Mesendoderm (in vitro differentiated cells): Measurements from ENCODE around the gene FRYL.
A peak's percentile ranks its signal among the peaks of the same experiment; 100 is the strongest.

ENCODE experiments used
- DNase-seq: peaks from one replicate; pipeline ENCODE4 v3.0.0; 2013
- H2AK5ac ChIP-seq: 2 replicates; pipeline ENCODE4 v1.6.1; 2013; ENCODE audit warnings: low read length, inconsistent platforms
- H2BK120ac ChIP-seq: 2 replicates; pipeline ENCODE4 v1.6.1; 2013; ENCODE audit warnings: low read depth, mild to moderate bottlenecking, low read length, moderate library complexity, mixed read lengths
- H2BK15ac ChIP-seq: replicated peaks from 2 replicates; pipeline ENCODE4 v1.6.1; 2013; ENCODE audit warnings: low read depth, mild to moderate bottlenecking, moderate library complexity
- H2BK5ac ChIP-seq: 2 replicates; pipeline ENCODE4 v1.6.1; 2013; ENCODE audit warnings: low read length, inconsistent platforms
- H3K18ac ChIP-seq: 2 replicates; pipeline ENCODE4 v1.6.1; 2013; ENCODE audit warnings: mild to moderate bottlenecking, low read length, mixed read lengths
- H3K23ac ChIP-seq: one replicate; pipeline ENCODE4 v1.6.1; 2013; ENCODE audit warnings: low read length
- H3K27ac ChIP-seq: 2 replicates; pipeline ENCODE4 v1.5.1; 2013; ENCODE audit warnings: low read depth, mild to moderate bottlenecking, inconsistent platforms, low read length, moderate library complexity
- H3K27me3 ChIP-seq: 2 replicates; pipeline ENCODE4 v1.6.1; 2013; ENCODE audit warnings: low read length, control low read depth, mild to moderate bottlenecking, inconsistent platforms; ENCODE audit not compliant: insufficient read depth, poor library complexity
- H3K36me3 ChIP-seq: 2 replicates; pipeline ENCODE4 v1.6.1; 2013; ENCODE audit warnings: low read length, inconsistent platforms; ENCODE audit not compliant: control insufficient read depth, insufficient read depth
- H3K4ac ChIP-seq: one replicate; pipeline ENCODE4 v1.6.1; 2013; ENCODE audit warnings: low read depth, mild to moderate bottlenecking, low read length, moderate library complexity
- H3K4me1 ChIP-seq: 2 replicates; pipeline ENCODE4 v1.6.1; 2013; ENCODE audit warnings: low read depth, low read length, inconsistent platforms; ENCODE audit not compliant: control insufficient read depth
- H3K4me2 ChIP-seq: 2 replicates; pipeline ENCODE4 v1.6.1; 2013; ENCODE audit warnings: low read length
- H3K4me3 ChIP-seq: 2 replicates; pipeline ENCODE4 v1.5.1; 2013; ENCODE audit warnings: mild to moderate bottlenecking, low read length
- H3K56ac ChIP-seq: one replicate; pipeline ENCODE4 v1.6.1; 2013; ENCODE audit warnings: low read length
- H3K79me1 ChIP-seq: 2 replicates; pipeline ENCODE4 v1.6.1; 2013; ENCODE audit warnings: low read length, inconsistent platforms
- H3K79me2 ChIP-seq: 2 replicates; pipeline ENCODE4 v1.6.1; 2013; ENCODE audit warnings: mild to moderate bottlenecking, low read length; ENCODE audit not compliant: control insufficient read depth, insufficient read depth
- H3K9ac ChIP-seq: 2 replicates; pipeline ENCODE4 v1.6.1; 2013; ENCODE audit warnings: low read length, inconsistent platforms
- H4K5ac ChIP-seq: one replicate; pipeline ENCODE4 v1.6.1; 2013; ENCODE audit warnings: low read length
- H4K8ac ChIP-seq: one replicate; pipeline ENCODE4 v1.6.1; 2013; ENCODE audit warnings: low read depth, mild to moderate bottlenecking, control low read depth, low read length, moderate library complexity
- WGBS: extraction: QIAGEN DNeasy Blood & Tissue Kit; methylation state at CpG from one replicate; pipeline ENCODE4 v1.1.7; 2013; ENCODE audit warnings: low lambda C conversion rate, missing lambda C conversion rate; ENCODE audit not compliant: insufficient coverage; ENCODE audit errors: extremely low coverage; 5-methylcytosine and 5-hydroxymethylcytosine counted together

The FRYL gene

GRCh38 chr4:48557478-48557877 is 222.6 kb downstream of the FRYL start:
- H3K4ac ChIP-seq: no peak overlapping the region
- no peak overlapping the region for H3K27ac ChIP-seq
- H2BK120ac ChIP-seq: no peak overlapping the region
- H3K23ac ChIP-seq: no peak overlapping the region
- H4K5ac ChIP-seq: no peak overlapping the region
- no peaks in the 10 kb centered on the region for H3K4me1 ChIP-seq
- H4K8ac ChIP-seq: no peak overlapping the region
- H2BK15ac ChIP-seq: no peak overlapping the region
- no peak overlapping the region for H3K56ac ChIP-seq
- no peaks in the 10 kb centered on the region for H3K79me2 ChIP-seq
- H3K27me3 ChIP-seq: no peaks in the 10 kb centered on the region
- H3K18ac ChIP-seq: no peak overlapping the region
- 100% methylated on average over 1 of the region's 8 CpGs for WGBS
- no peak overlapping the region for H2BK5ac ChIP-seq
- DNase-seq: peak; percentile 65
- no peak overlapping the region for H3K9ac ChIP-seq
- H3K4me3 ChIP-seq: no peak overlapping the region
- H3K79me1 ChIP-seq: no peaks in the 10 kb centered on the region
- no peak overlapping the region for H3K4me2 ChIP-seq
- no peaks in the 10 kb centered on the region for H3K36me3 ChIP-seq
- H2AK5ac ChIP-seq: no peak overlapping the region

GRCh38 chr4:48556268-48556667 is 223.8 kb downstream of the FRYL start:
- H4K5ac ChIP-seq: no peak overlapping the region
- H3K79me2 ChIP-seq: no peaks in the 10 kb centered on the region
- H2AK5ac ChIP-seq: no peak overlapping the region
- H3K27ac ChIP-seq: no peak overlapping the region
- H3K4ac ChIP-seq: no peak overlapping the region
- H3K4me1 ChIP-seq: no peaks in the 10 kb centered on the region
- no CpG with 5 or more reads among the region's 2 CpGs for whole genome bisulfite sequencing
- H2BK15ac ChIP-seq: no peak overlapping the region
- no peaks in the 10 kb centered on the region for H3K36me3 ChIP-seq
- no peak overlapping the region for H3K18ac ChIP-seq
- no peak overlapping the region for H3K4me2 ChIP-seq
- no peak overlapping the region for H3K9ac ChIP-seq
- H3K27me3 ChIP-seq: no peaks in the 10 kb centered on the region
- no peak for DNase-seq
- H4K8ac ChIP-seq: no peak overlapping the region
- H3K79me1 ChIP-seq: no peaks in the 10 kb centered on the region
- H3K56ac ChIP-seq: no peak overlapping the region
- no peak overlapping the region for H3K23ac ChIP-seq
- no peak overlapping the region for H2BK120ac ChIP-seq
- no peak overlapping the region for H3K4me3 ChIP-seq
- no peak overlapping the region for H2BK5ac ChIP-seq

DNA sequence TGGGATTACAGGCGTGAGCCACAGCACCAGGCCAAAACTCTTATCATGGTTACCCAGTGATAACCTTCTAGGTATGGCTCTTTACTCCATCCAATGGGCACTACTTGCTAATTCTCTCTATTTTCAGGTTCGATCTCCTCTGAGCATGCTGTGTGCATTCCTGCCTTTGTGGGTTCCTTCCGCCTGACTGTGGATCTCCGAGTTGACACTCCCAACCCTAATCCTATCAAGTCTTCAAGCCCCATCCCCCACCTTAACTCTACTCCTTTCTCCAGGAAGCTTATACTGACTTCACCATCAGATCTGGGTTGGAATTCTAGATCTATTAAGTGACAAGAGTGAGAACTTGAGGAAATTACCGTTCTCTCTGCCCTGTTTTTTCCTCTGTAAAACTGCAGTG is 225.5 kb downstream of the FRYL start:
- no peaks in the 10 kb centered on the region for H3K36me3 ChIP-seq
- H2BK120ac ChIP-seq: no peak overlapping the region
- whole genome bisulfite sequencing: no CpG with 5 or more reads among the region's 5 CpGs
- no peak overlapping the region for H3K56ac ChIP-seq
- H2BK15ac ChIP-seq: no peak overlapping the region
- no peaks in the 10 kb centered on the region for H3K4me1 ChIP-seq
- H3K27me3 ChIP-seq: no peaks in the 10 kb centered on the region
- no peak overlapping the region for H3K23ac ChIP-seq
- no peak overlapping the region for H3K4me3 ChIP-seq
- no peak overlapping the region for H3K18ac ChIP-seq
- peak; percentile 90 for DNase-seq
- no peak overlapping the region for H3K4ac ChIP-seq
- no peaks in the 10 kb centered on the region for H3K79me1 ChIP-seq
- no peak overlapping the region for H4K8ac ChIP-seq
- H3K79me2 ChIP-seq: no peaks in the 10 kb centered on the region
- no peak overlapping the region for H3K4me2 ChIP-seq
- H2AK5ac ChIP-seq: no peak overlapping the region
- no peak overlapping the region for H3K9ac ChIP-seq
- H2BK5ac ChIP-seq: no peak overlapping the region
- H3K27ac ChIP-seq: no peak overlapping the region
- H4K5ac ChIP-seq: no peak overlapping the region

GRCh38 chr4:48553720-48554119 is 226.4 kb downstream of the FRYL start:
- Histone ChIP-seq H3K56ac (no peak overlapping the region), H2BK5ac (no peak overlapping the region), H3K9ac (no peak overlapping the region), H3K4me2 (no peak overlapping the region), H4K8ac (no peak overlapping the region), H3K4me3 (no peak overlapping the region), H3K79me1 (no peaks in the 10 kb centered on the region), H2BK15ac (no peak overlapping the region), H2AK5ac (no peak overlapping the region), H2BK120ac (no peak overlapping the region), H3K4me1 (no peaks in the 10 kb centered on the region), H3K4ac (no peak overlapping the region), H3K36me3 (peaks cover 2% of the 10 kb centered on the region), H3K79me2 (no peaks in the 10 kb centered on the region), H4K5ac (no peak overlapping the region), H3K18ac (no peak overlapping the region), H3K27ac (no peak overlapping the region), H3K27me3 (no peaks in the 10 kb centered on the region), H3K23ac (no peak overlapping the region)
- no CpG with 5 or more reads among the region's 1 CpG for WGBS
- no peak for DNase-seq

DNA sequence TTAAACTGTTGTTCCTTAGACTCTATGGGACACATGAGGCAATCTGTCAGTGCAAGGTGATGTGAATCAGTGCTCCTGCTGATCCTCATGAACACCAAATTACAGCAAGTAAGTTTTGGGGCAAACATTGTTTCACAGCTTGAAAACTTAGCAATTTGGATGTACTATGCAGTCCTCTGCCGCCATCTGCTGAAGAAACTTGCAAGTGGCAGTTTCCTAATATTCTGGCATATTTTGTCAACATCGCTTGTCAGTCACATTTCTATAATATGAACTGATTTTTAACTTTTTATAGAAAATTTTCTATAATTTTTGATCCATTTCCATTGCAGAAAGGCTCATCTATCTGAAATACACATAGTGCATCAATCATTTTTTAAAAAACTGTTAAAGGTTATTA is 233.7 kb downstream of the FRYL start:
- Histone ChIP-seq H2BK15ac (no peak overlapping the region), H3K23ac (no peak overlapping the region), H3K4me3 (no peak overlapping the region), H2AK5ac (no peak overlapping the region), H3K18ac (no peak overlapping the region), H3K56ac (no peak overlapping the region), H3K4me1 (no peaks in the 10 kb centered on the region), H3K36me3 (peaks cover 4% of the 10 kb centered on the region), H3K27ac (no peak overlapping the region), H3K79me2 (no peaks in the 10 kb centered on the region), H3K9ac (no peak overlapping the region), H3K4ac (no peak overlapping the region), H2BK5ac (no peak overlapping the region), H3K27me3 (no peaks in the 10 kb centered on the region), H3K79me1 (no peaks in the 10 kb centered on the region), H4K5ac (no peak overlapping the region), H4K8ac (no peak overlapping the region), H3K4me2 (no peak overlapping the region), H2BK120ac (no peak overlapping the region)
- DNase-seq: peak; percentile 39
- no CpG with 5 or more reads among the region's 2 CpGs for WGBS

DNA sequence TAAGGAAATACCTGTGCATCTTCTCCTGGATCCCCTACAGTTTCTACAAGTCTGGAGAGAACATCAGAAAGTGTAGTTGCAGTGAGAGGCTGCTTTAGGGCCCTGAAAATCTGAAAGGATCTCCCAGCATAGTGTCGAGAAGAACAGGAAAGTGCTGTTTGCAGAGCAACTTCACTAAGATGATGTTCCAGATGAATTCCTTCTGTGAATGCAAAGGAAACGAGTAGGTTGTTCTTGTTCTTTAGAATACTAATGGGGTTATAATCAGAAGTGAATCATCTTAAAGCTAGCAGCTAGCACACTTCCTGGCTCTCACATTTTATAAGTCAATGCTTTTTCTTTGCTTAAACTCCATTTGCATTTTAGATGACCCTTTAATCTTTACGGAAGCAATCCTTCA is 236.3 kb downstream of the FRYL start:
- H3K4me2 ChIP-seq: no peak overlapping the region
- H3K4me3 ChIP-seq: no peak overlapping the region
- H2AK5ac ChIP-seq: no peak overlapping the region
- H3K79me2 ChIP-seq: no peaks in the 10 kb centered on the region
- H2BK15ac ChIP-seq: no peak overlapping the region
- DNase-seq: no peak
- no peaks in the 10 kb centered on the region for H3K4me1 ChIP-seq
- no peak overlapping the region for H3K18ac ChIP-seq
- H4K5ac ChIP-seq: no peak overlapping the region
- H3K4ac ChIP-seq: no peak overlapping the region
- H2BK5ac ChIP-seq: no peak overlapping the region
- no peak overlapping the region for H3K27ac ChIP-seq
- no peak overlapping the region for H3K23ac ChIP-seq
- WGBS: no CpG with 5 or more reads among the region's 3 CpGs
- no peak overlapping the region for H3K56ac ChIP-seq
- no peaks in the 10 kb centered on the region for H3K27me3 ChIP-seq
- H3K9ac ChIP-seq: no peak overlapping the region
- peaks cover 2% of the 10 kb centered on the region for H3K36me3 ChIP-seq
- no peak overlapping the region for H4K8ac ChIP-seq
- H2BK120ac ChIP-seq: no peak overlapping the region
- no peaks in the 10 kb centered on the region for H3K79me1 ChIP-seq
